Breast epithelium (tissue), 3 donors: Measurements from ENCODE around the gene KRTAP4-16.

Experiments
- POLR2A ChIP-seq: fragments of 450-650 bp; IDR thresholded peaks from one replicate; pipeline ENCODE4 v1.6.1; 2016; ENCODE audit warnings: antibody characterized with exemption, mild to moderate bottlenecking, moderate library complexity
- POLR2AphosphoS5 ChIP-seq, 3 donors: sonication (generic); formaldehyde crosslinking; IDR thresholded peaks; one replicate each; pipeline ENCODE4 v1.6.1; 2017; ENCODE audit warnings: antibody characterized with exemption in 3 of 3
- TF ChIP-seq, protein P1 (sequence below), 3 donors: fragments of 450-650 bp; IDR thresholded peaks; one replicate each; pipeline ENCODE4 v1.5.1; 2016 to 2017; ENCODE audit warnings: antibody characterized with exemption in 3 of 3, mild to moderate bottlenecking in 3 of 3, moderate library complexity in 3 of 3

DNA sequence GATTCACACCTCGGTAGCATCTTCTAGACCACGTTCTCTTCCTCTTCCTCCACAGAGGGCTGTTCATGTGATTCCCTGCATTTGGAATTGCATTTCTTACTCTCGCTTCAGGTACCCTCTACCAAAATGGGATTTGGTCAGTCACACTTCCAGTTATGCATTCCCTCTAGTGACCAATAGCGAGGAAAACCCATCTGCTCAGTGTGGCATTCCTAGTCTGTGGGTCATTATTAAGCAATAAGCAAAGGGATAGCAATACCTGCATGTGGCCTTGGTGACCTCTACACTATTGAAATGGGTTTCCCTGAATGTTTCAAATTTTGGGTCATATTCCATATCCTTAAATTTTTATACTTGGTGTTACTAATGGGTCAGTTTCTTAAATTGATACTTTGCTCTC lies 48.0 kb upstream of the KRTAP4-16 start:
- TF ChIP-seq, protein P1, sequence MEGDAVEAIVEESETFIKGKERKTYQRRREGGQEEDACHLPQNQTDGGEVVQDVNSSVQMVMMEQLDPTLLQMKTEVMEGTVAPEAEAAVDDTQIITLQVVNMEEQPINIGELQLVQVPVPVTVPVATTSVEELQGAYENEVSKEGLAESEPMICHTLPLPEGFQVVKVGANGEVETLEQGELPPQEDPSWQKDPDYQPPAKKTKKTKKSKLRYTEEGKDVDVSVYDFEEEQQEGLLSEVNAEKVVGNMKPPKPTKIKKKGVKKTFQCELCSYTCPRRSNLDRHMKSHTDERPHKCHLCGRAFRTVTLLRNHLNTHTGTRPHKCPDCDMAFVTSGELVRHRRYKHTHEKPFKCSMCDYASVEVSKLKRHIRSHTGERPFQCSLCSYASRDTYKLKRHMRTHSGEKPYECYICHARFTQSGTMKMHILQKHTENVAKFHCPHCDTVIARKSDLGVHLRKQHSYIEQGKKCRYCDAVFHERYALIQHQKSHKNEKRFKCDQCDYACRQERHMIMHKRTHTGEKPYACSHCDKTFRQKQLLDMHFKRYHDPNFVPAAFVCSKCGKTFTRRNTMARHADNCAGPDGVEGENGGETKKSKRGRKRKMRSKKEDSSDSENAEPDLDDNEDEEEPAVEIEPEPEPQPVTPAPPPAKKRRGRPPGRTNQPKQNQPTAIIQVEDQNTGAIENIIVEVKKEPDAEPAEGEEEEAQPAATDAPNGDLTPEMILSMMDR (IDR thresholded peaks at IDR 0.05) = no peak
- TF ChIP-seq POLR2A (no peak), POLR2AphosphoS5 (IDR thresholded peaks at IDR 0.05) (no peak)
